Activated CD4-positive, CD25-positive, alpha-beta regulatory T cell treated with anti-CD3 and anti-CD28 coated beads, Interleukin-2, amount 50 U/mL, for 16 hours (primary cell): Measurements from ENCODE around the gene GLO1.
A peak's percentile ranks its signal among the peaks of the same experiment; 100 is the strongest.

Experiments
- DNase-seq: peaks from one replicate; pipeline ENCODE4 v3.0.0-alpha.2; 2020; ENCODE audit warnings: low read depth, low spot score

GLO1 gene

DNA sequence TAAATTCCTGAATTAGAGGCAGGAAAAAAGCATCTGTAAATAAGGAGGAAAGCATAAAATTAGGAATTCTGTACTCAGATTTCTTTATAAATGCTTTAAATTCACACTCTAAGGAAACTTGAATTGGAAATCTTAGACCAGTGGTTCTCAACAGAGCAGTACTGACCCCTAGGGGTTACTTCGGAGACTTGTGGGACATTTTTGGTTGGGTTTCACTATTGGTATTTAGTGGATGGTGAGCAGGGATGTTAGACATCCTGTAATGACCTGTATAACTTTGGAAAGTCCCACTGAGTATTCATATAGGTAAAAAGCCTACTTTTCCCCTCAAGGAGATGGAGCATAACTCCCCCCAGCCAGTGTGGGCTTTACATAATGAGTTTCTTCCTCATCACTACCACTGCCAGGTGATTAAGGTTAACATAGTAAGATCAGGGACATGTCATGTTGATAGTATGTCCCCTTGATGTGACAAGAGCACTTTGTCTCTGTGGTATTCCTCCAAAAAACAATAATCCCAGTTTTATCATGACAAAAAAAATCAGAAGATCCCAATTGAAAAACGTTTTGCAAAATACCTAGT lies 31.0 kb downstream of the GLO1 start:
- DNase-seq, result peak; percentile 14

DNA sequence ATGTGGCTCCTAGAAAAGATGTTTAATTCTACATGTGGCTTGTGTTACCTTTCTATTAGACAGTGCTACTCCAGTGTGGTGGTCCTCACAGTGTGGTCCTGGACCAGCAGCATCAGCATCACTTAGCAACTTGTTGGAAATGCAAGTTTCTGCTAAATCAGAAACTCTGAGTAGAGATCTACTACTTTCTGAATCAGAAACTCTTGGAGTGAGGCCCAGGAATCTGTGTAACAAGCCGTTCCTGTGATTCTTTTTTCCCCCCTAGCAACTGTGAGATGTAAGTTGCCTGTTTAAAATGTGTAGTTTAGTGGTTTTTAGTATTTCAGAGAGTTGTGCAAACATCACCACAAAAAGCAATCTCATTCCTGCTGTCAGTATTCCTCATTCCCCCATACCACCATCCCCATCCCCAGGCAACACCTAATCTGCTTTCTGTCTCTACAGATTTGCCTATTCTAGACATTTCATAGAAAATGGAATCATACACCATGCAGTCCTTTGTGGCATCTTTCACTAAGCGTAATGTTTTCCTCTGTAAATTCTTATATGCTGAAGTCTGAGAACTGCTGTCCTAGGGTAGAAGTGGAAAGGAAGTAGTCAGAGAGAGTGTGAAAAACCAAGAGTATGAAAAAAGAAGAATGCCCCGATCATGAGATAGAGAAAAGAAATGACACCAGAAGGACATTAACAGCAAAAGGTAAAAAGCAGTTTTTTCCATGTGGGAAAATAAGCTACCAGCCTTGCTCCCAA lies 44.4 kb downstream of the GLO1 start:
- DNase-seq, result no peak

DNA sequence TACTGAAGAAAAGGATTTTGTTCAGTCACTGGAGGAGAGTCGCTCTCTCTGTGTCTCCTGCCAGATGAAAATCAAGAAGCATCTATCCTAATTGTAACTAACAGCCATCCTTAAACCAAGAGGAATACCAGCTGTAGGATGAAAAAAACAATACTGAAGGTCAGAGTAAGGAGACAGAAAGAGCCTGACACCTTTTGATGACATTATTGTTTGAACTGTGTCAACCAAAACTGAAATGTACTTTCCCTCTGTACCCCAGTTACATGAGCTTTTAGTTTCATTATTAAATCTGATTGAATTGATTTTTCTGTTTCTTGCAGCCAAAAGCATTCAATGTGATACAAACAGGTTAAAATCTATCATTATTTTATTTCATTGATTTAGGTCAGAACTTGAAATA lies 46.0 kb downstream of the GLO1 start:
- DNase-seq, result no peak

DNA sequence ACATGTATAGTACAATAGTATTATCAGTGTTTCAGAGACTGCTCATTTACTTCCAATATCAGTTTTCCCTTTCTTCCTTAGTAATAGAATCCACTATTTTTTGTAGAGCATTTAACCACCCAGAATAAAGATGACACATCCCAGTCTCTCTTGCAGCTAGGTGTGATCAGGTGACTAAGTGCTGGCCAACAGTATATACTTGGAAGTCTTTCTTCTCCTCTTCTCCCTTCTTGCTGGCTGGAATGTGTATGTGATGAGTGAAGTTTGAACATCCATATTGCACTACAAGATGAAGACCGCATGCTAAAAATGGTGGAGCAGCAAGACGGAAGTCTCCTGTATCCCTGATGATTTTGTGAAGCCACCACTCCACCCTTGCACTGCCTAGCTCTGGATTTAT lies 48.7 kb downstream of the GLO1 start:
- DNase-seq, result no peak

DNA sequence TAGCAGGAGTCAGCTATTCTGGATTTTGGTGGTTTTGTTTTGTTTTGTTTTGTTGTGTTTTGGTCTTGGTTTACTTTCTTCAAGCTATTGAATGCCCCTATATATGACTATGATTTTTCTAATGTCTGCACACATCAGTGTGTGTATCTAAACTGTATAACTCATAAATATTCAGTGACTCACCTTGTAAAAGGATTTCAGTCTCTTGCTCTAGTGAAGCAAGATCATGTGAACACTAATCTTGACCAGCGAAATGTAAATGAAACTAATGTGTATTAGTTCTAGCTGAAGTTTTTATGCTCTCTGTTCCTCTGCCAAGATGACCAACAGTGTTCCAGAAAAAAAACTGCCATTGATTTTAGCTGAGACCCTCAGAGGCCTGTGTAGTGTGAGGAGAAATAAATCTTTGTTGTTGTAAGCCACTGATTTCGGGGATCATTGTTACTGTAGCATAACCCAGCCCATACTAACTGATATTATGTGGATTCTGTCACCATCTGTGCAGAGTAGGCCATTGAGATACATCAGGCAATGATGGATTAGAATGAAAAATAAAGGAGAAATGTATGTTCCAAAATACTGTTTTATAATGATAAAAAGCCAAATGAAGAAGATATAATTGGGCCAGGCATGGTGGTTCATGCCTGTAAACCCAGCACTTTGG lies 51.7 kb downstream of the GLO1 start:
- no peak for DNase-seq

DNA sequence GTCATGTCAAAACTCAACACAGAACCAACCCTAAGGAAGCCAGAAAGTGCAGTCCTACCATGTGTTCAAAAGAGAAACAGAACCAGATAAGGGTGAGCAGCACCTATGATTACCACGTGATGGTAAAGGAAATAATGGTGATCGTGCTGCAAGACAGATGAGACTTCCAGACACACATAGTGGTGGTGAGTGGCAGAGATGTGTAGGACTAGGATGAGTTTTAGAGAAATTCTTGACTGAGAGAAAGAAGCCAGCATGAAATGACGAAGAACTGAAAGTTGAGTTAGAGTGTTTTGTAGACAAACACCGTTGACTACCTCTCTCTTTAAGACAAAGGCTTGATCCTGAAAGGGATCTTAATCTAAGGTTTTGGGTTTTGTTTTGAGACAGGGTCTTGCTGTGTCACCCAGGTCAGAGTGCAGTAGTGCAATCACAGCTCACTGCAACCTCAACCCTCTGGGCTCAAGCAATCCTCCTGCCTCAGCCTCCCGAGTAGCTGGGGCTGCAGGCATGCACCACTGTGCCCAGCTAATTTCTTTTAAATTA lies 52.7 kb downstream of the GLO1 start:
- DNase-seq, result no peak

DNA sequence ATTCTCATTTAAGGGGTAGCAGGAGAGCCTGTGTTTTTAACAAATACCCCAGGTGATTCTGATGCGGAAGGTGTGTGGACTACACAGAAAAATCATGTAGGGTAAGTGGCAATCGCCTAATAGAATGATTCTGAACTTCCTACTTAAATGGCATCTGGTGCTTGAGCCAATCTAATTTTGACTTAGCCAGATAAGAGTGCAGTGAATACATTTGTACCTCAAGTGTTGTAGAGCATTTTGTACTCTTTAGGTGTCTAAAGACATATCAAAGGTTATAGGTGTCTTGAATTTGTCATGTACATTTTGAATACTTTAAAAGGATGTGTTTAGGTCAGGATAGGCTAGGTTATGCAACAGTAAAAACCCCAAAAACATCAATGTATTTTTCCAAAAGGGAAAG lies 53.2 kb downstream of the GLO1 start:
- DNase-seq, result no peak

DNA sequence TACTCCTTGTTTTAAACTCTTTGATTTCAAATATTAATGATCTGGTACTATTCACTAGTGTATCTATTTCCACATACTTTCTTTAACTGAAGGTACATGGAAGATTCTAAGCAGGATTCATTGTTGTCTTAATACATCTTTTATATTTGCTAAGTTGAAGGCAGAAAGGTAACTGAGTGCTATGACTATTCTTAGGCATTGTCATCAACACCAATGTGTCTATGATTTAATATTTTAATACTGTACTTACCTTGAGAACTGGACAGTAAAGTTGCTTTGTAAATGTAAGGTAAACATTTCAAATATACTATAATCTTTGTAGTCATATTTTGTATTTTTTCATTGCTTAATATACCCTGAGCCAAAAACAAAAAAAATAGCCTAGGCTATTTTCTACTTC lies 54.3 kb downstream of the GLO1 start:
- no peak for DNase-seq

DNA sequence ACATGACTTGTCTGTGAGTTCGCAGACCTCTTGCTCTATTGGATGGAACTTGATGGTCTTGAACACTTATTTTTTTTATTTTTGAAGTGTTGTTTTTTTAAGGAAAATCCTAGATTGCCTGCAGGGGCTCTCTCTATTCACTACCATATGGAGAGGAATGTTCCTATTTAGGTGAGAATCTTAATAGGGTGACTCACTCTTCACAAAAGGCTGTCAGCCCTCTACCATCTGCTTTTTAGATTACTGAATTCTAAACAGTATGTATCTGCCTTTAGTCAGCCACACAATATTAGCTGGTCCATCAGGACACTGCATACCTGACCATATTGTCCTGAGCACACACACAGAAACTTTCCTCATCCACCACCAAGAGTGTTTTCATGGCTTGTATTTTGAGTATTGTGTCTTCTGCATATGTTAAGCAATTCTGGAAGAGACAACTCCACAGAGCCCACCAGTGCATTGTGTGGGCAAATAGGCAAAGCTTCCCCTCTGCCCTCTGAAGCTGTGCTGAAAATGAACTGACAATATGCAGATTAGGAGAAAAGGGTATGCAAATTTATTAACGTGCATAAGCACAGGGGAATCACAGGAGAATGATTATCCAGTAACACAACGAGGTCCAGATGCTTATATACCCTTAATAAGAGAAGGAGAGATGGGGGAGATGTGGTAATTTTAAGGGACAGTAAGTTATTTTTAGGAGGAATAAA lies 56.6 kb downstream of the GLO1 start:
- no peak for DNase-seq

DNA sequence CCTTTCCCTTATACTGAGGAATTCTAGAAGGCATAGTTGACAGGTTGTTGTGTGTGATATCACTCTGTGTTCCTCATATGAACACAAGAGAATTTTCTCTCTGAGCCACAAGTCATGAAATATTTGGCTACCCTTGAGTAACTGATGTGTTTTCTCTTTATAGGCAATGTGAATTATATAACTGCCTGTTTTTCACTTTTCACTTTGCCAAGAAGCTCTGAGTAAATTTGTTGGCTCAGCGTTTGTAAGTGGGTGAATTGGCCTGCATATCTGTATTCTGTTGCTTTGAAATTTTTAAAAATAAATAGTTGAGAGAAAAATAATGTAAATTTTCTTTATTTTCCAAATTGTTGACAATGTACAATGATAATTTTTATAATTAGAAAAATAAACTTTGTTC lies 58.0 kb downstream of the GLO1 start:
- no peak for DNase-seq

DNA sequence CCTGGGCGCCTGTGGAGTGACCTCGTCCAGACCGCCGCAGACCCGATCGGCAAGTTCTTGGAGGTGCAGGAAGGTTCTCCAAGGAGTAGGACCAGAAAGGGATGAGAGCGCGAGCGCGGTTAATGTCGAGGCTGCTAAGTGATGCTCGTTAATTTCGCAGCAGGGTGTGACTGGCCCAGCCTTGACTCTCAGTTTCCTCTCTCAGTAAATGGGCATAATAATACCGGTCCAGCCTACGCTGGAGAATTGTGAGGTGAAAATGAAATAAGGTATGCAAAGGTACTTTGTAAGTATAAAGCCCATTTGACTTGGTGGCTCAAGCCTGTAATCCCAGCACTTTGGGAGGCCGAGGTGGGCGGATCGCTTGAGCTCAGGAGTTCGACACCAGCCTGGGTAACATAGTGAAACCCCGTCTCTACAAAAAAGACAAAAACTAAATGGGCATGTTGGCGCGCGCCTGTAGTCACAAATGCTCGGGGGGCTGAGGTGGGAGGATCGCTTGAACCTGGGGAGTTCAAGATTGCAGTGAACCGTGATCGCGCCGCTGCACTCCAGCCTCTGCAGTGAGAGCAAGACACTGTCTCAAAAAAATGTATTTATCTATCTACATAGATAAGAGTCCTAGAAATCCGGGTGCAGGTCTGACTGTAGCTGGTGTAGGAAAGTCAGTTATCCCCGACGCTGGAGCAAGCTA lies 62.6 kb downstream of the GLO1 start:
- DNase-seq, result no peak

DNA sequence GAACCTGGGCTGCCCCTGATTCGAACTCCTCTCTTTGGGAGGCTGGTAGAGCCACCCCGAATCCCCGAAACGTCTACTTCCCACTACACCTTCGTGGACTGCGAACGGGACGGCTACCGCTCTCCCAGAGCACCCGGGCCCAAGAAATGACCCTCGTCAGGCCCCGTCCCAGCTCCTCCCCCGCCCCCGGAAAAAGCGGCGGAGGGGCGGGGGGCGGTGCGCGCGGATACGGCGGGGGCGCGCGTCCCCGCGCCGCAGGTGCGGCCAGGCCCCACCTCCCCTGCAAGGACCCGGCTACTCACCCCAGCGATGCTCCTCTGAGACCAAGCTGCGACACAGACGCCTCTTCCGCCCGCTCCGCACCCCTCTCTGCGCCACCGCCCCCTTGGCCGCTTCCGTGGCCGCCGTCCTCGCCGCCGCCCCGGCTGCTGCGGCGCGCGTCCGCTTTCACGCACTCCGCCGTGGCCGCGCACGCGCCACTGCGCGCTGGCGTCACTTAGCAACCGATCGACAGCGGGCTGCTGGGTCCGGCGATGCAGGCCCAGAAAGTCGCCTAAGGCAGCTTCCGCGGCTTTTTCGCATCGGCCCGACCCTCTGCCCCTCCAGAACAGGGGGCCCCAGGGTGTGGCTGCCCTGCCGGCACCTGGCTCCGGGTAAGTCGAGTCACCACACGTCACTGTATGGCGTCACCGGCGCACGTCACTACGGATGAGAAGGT lies 63.3 kb downstream of the GLO1 start, which contains the start of gene BTBD9:
Gene BTBD9 (minus strand): TSS at position 432 of the 718 bp plus-strand sequence.
- DNase-seq, result peak; percentile 65

DNA sequence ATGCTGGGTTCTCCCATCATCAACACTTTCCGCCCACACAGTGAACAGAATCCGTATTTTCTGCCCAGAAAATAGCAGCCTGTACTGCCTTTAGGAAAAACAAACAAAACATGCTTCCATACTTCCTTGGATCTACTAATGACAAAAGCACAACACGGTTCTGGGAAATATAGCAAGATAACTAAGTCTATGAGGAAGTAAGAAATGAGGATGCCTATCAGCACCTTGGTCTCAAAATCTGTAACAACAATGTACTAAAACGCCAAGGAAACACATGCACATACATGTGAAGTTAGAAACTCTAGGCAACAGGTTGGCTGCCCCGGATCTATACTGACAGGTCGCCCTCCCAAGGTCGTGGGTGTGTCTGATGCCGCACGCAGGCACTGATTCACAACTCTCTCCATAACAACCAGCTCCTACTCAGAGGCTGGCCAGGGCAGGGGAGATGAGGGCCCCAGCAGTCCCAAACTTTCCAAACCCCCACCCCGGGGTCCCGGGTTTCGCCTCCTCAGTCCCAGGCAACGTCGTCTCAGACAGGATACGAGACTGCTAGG lies 63.9 kb downstream of the GLO1 start:
- peak; percentile 21 for DNase-seq

DNA sequence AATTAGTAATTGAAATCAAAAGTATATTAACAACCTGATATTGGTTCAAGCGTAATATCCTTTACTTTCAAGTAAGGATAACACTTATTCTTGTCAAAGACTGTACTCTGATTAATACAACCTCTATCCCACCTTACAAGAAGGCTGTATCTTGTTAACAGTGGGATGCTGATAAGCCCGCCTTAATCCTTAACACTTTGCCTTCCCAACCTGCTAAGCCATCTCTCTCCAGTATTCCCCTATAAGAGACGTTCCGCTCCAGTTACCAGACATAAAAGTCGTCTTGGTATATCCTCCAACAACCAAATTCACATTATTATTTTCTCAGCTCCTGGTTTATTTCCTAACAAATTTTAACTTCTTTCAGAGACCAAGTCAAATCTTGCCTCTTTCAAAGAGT lies 65.2 kb downstream of the GLO1 start:
- no peak for DNase-seq

DNA sequence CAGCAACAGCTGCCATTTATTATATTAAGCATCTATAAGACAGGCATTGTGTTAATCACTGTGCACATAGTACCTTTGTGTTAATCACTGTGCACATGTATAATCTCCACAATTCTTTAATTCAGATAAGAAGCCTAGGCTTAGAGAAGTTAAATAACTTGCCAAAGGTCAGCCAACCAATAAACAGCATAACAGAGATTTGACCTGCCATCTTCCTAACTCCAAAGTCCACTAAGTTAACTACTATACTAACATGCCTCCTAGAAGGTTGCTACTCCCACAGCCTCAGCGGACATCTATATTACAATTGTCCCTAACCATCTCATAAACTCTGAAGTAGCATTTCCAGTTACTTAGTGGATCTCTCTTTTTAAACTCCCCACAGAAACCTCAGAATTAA lies 66.9 kb downstream of the GLO1 start:
- DNase-seq, result no peak

DNA sequence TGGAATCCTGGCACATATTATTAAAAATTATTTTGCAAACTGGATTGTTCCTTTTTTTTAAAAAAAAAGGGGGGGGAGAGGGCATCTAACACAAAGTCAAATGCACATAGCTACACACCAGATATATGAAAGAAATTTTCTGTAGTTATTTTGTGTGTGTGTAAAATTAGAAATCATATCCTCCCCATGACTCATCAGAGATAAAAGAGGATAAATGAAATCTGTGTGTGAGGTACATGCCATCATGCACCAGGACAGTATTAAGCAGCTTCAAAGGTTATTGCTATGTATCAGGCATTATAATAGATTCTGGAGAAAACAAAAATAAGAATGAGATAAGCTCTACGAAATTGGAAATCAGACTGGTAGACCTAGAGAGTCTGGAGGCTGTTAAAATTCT lies 68.4 kb downstream of the GLO1 start:
- DNase-seq, result no peak

DNA sequence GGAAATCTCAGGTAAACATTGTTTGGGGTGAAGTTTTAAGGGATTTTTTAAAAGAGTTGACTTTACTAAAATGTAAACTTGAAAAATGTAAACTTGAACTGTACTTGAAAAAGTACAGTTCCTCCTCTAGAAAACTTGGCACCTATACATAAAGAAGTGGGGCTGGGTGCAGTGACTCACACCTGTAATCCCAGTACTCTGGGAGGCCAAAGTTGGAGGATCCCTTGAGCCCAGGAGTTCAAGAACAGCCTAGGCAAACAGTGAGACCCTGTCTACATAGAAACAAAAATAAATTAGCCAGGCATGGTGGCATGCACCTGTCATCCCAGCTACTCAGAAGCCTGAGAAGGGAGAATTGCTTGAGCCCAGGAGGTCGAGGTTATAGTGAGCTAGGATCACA lies 70.5 kb downstream of the GLO1 start:
- DNase-seq, result no peak

DNA sequence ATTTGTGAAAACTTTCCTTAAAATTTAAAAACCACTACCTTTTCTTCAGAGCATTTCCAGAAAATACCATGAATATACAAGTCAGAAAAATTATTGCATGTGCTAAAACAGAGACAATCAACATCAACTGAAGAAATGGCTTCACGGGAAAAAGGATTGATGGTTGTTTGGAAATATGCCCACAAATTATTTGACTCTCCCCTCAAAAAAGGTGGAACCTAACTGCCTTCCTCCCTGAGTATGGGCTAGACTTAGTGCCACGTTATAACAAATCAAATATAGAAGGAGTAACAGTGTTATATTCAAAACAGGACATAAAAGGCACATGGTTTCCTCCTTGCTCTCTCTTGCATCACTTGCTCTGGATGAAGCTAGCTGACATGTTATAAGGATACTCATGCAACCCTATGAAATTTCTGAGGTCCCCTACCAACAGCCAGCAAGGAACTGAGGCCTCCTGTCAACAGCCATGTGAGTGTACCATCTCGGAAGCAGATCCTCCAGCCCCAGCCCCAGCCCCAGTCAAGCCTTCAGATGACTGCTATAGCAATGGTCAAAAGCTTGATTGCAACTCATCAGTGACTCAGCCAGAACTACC lies 71.7 kb downstream of the GLO1 start:
- no peak for DNase-seq
